Panc1 (cell line): ENCODE results near the gene EP400.

ENCODE experiments used
- TCF7L2 ChIP-seq: IDR thresholded peaks from 2 replicates; pipeline ENCODE4 v1.6.1; 2011; ENCODE audit warnings: mild to moderate bottlenecking, low read depth, low read length, inconsistent platforms
- TF ChIP-seq, protein P1 (sequence below): fragments of 450-650 bp; IDR thresholded peaks from 2 replicates; pipeline ENCODE4 v1.5.1; 2017; ENCODE audit warnings: mild to moderate bottlenecking
- TF ChIP-seq, protein P2 (sequence below), 2 experiments: IDR thresholded peaks; 2 replicates each; pipeline ENCODE4 v1.6.1; 2011 to 2012; ENCODE audit warnings: low read depth in 2 of 2, control low read depth in 1 of 2, low read length in 1 of 2, mild to moderate bottlenecking in 1 of 2, moderate library complexity in 1 of 2; ENCODE audit not compliant: insufficient read depth in 1 of 2

DNA sequence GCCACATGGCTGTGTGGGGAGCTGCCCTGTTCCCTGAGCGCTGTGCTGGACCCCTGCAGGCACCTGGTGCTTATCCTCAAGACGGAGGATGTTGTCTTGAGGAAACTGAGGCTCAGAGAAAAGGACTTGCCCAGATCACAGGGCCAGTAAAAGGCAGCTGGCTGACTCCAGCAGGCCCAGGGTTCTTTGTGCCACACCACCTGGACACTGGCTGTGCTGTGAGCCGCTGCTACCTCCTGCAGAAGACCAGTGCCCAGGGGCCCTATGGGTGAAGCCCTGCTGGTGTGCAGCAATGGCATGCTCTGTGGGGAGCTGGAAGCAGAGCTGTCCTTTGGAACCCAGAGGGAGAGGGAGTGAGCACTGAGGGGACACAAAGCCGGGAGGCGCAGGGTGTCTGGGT, 118.5 kb downstream of the EP400 start:
- TF ChIP-seq, protein P1, sequence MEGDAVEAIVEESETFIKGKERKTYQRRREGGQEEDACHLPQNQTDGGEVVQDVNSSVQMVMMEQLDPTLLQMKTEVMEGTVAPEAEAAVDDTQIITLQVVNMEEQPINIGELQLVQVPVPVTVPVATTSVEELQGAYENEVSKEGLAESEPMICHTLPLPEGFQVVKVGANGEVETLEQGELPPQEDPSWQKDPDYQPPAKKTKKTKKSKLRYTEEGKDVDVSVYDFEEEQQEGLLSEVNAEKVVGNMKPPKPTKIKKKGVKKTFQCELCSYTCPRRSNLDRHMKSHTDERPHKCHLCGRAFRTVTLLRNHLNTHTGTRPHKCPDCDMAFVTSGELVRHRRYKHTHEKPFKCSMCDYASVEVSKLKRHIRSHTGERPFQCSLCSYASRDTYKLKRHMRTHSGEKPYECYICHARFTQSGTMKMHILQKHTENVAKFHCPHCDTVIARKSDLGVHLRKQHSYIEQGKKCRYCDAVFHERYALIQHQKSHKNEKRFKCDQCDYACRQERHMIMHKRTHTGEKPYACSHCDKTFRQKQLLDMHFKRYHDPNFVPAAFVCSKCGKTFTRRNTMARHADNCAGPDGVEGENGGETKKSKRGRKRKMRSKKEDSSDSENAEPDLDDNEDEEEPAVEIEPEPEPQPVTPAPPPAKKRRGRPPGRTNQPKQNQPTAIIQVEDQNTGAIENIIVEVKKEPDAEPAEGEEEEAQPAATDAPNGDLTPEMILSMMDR: no peak
- TF ChIP-seq, protein P2, sequence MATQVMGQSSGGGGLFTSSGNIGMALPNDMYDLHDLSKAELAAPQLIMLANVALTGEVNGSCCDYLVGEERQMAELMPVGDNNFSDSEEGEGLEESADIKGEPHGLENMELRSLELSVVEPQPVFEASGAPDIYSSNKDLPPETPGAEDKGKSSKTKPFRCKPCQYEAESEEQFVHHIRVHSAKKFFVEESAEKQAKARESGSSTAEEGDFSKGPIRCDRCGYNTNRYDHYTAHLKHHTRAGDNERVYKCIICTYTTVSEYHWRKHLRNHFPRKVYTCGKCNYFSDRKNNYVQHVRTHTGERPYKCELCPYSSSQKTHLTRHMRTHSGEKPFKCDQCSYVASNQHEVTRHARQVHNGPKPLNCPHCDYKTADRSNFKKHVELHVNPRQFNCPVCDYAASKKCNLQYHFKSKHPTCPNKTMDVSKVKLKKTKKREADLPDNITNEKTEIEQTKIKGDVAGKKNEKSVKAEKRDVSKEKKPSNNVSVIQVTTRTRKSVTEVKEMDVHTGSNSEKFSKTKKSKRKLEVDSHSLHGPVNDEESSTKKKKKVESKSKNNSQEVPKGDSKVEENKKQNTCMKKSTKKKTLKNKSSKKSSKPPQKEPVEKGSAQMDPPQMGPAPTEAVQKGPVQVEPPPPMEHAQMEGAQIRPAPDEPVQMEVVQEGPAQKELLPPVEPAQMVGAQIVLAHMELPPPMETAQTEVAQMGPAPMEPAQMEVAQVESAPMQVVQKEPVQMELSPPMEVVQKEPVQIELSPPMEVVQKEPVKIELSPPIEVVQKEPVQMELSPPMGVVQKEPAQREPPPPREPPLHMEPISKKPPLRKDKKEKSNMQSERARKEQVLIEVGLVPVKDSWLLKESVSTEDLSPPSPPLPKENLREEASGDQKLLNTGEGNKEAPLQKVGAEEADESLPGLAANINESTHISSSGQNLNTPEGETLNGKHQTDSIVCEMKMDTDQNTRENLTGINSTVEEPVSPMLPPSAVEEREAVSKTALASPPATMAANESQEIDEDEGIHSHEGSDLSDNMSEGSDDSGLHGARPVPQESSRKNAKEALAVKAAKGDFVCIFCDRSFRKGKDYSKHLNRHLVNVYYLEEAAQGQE (IDR thresholded peaks at IDR 0.05; ENCODE audit: insufficient read depth in 1 of 2, low read depth in 2 of 2, low read length in 1 of 2): no peak
- TF ChIP-seq TCF7L2: no peak
